Measurements from ENCODE around the gene TMCC3.

DNA sequence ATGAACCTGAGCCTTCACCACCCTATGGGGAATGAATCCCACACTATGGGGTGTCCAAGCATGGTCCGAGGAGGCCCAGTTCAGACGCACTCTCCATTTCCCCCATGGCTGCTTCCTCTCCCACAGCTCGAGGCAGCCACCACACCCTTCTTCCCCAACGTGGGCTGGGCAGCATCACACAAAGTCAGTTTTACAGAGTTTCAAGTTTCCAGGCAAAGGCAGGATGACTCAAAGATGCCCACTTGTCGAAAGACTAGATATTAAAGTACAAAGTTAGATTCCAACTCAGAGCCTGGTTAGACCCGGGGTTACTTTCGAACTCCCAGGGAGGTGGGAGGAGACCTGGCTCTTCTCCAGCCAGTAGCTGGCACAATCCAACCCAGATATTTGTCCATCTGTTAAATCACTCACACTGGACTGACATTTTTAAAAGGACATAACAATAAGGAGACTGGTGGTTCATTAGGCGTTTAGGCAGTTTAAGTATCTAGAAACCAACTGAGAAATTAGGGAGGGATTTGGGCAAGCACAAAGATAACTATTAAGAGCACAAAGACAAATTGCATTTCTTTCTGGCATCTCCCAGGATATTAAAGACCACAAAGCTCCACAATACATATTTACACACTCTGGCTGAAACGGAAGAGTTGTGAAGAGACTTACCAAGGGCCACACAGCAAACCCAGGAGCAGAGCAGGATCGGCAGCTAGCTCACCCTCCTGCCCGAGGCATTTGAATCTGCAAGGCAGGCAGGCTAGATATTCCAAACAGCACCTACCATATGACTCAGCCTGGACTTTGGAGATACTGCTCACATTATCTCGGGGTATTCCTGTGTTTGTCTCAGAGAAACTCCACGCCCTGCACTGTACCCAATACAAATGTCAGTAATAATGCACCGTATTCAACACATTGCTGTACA, 34.8 kb downstream of the TMCC3 start:
- TF ChIP-seq, protein P1, sequence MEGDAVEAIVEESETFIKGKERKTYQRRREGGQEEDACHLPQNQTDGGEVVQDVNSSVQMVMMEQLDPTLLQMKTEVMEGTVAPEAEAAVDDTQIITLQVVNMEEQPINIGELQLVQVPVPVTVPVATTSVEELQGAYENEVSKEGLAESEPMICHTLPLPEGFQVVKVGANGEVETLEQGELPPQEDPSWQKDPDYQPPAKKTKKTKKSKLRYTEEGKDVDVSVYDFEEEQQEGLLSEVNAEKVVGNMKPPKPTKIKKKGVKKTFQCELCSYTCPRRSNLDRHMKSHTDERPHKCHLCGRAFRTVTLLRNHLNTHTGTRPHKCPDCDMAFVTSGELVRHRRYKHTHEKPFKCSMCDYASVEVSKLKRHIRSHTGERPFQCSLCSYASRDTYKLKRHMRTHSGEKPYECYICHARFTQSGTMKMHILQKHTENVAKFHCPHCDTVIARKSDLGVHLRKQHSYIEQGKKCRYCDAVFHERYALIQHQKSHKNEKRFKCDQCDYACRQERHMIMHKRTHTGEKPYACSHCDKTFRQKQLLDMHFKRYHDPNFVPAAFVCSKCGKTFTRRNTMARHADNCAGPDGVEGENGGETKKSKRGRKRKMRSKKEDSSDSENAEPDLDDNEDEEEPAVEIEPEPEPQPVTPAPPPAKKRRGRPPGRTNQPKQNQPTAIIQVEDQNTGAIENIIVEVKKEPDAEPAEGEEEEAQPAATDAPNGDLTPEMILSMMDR (IDR thresholded peaks at IDR 0.05; ENCODE audit: low read length), result no peak
- TF ChIP-seq EZH2 (optimal IDR thresholded peaks at IDR 0.05; ENCODE audit: low read depth, low read length) (no peak), EZH2phosphoT487 (IDR thresholded peaks at IDR 0.05; ENCODE audit: low read length) (no peak)

Measured in MM.1S (cell line).